Gastrocnemius medialis (tissue), 4 donors: Measurements from ENCODE around the gene SLC18B1. TPM values are rescaled to one million over a fixed set of nuclear protein-coding genes. Genes with fewer than 3 reads are reported as not detected.

Source experiments
- ATAC-seq, 2 donors: fragments of 150-250 bp; one replicate each; pipeline ENCODE4 v1.9.1; 2016
- DNase-seq, 2 donors: peaks; one replicate each; pipeline ENCODE4 v3.0.0-alpha.2; 2019
- H3K27ac ChIP-seq, 4 donors: fragments of 200-600 bp; sonication (generic); 1 replicate in 1 of 4; 2 replicates in 3 of 4; pipeline ENCODE4 v1.5.1; 2016 to 2018; ENCODE audit warnings: mild to moderate bottlenecking in 2 of 4, moderate library complexity in 1 of 4
- H3K27me3 ChIP-seq, 3 donors: fragments of 200-600 bp; sonication (generic) in 2 of 3; 1 replicate in 1 of 3; 2 replicates in 2 of 3; pipeline versions ENCODE4 v1.5.1 to v1.6.0; 2016 to 2019; ENCODE audit warnings: mild to moderate bottlenecking in 1 of 3, moderate library complexity in 1 of 3
- H3K36me3 ChIP-seq, 2 donors: fragments of 200-600 bp; sonication (generic) in 1 of 2; one replicate each; pipeline ENCODE4 v1.5.1; 2017 to 2018
- H3K4me1 ChIP-seq, 2 donors: fragments of 200-600 bp; sonication (generic) in 1 of 2; one replicate each; pipeline ENCODE4 v1.5.1; 2016 to 2017; ENCODE audit warnings: mild to moderate bottlenecking in 2 of 2
- H3K4me3 ChIP-seq, 4 donors: fragments of 200-600 bp; sonication (generic) in 3 of 4; 1 replicate in 1 of 4; 2 replicates in 3 of 4; pipeline ENCODE4 v1.5.1; 2016 to 2019; ENCODE audit warnings: mild to moderate bottlenecking in 2 of 4
- H3K9me3 ChIP-seq, 3 donors: fragments of 200-600 bp; sonication (generic) in 2 of 3; 1 replicate in 1 of 3; 2 replicates in 2 of 3; pipeline ENCODE4 v1.5.1; 2016 to 2019
- CTCF ChIP-seq, 5 experiments: fragments of 450-650 bp in 3 of 5; fragments of 200-600 bp in 2 of 5; sonication (generic) in 2 of 5; IDR thresholded peaks in 4 of 5; conservative IDR thresholded peaks in 1 of 5; 1 replicate in 4 of 5; 2 replicates in 1 of 5; pipeline ENCODE4 v1.5.1; 2016 to 2019; ENCODE audit warnings: antibody characterized with exemption in 5 of 5, mild to moderate bottlenecking in 3 of 5, moderate library complexity in 3 of 5
- POLR2A ChIP-seq, 2 donors: fragments of 450-650 bp; IDR thresholded peaks; one replicate each; pipeline ENCODE4 v1.6.1; 2017; ENCODE audit warnings: antibody characterized with exemption in 2 of 2, mild to moderate bottlenecking in 2 of 2, moderate library complexity in 2 of 2
- in situ Hi-C, 4 donors: fragments of 200-750 bp; cut with MboI; loops; one replicate each; pipeline versions ENCODE4 v1.15.0 to v1.8.0; 2017; ENCODE audit warnings: low sequenced_read_pairs in 4 of 4
- intact Hi-C: fragments of 100-400 bp; cut with DNase I; formaldehyde crosslinking; loops from one replicate; pipeline ENCODE4 v1.15.1; 2023; ENCODE audit warnings: low total_unique reads
- total RNA-seq, 4 donors: library from RNA; depleted of rRNA; stranded (reverse); fragments of >200 nt; gene quantifications; one replicate each; pipeline versions ENCODE4 v1.1.0 to v1.2.3, GENCODE V29; 2016

The SLC18B1 gene
- total RNA-seq, 4 donors from 2014 or later: 0.58 to 7.4 (median 1.5) TPM

DNA sequence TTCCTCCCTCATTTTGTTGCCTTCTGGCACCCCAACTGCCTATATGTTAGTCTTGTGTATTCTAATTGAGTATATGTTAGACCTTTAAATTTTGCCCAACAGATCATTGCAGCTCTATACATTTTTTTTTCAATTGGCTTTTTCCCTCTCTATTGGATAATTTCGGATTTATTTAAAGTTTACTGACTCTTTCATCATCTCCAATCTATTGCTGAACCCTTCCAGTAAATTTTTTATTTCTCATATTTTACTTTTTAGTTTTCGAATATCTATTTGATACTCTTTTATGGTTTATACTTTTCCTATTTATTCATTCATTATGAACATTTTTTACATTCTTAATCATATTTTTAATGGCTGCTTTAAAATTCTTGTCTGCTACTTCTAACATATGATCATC, 7.1 kb upstream of the SLC18B1 start:
- no peak for TF ChIP-seq POLR2A (IDR thresholded peaks at IDR 0.05)
- TF ChIP-seq CTCF (IDR thresholded peaks at IDR 0.05 in 4 of 5, conservative IDR thresholded peaks at IDR 0.05 in 1 of 5): no peak
- Histone ChIP-seq H3K9me3 (no peaks in the 10 kb centered on the region), H3K27ac (no peak overlapping the region), H3K4me1 (no peaks in the 10 kb centered on the region), H3K4me3 (no peak overlapping the region), H3K27me3 (no peaks in the 10 kb centered on the region), H3K36me3 (no peaks in the 10 kb centered on the region)
- no peak for ATAC-seq
- intact Hi-C loops: no loop called here
- in situ Hi-C loops: loop anchor here in 2 of 4 donors (25.0 kb wide), 2 partner anchors 293 to 1257 kb away; partner anchors contain the start of genes SLC2A12 (in 1 of the 2) and STX7 (in 1 of the 2)
- no peak for DNase-seq

GRCh38 chr6:132804251-132804650, 5.8 kb upstream of the SLC18B1 start:
- Histone ChIP-seq H3K9me3 (no peaks in the 10 kb centered on the region), H3K4me3 (no peak overlapping the region), H3K27ac (no peak overlapping the region), H3K36me3 (no peaks in the 10 kb centered on the region), H3K27me3 (no peaks in the 10 kb centered on the region), H3K4me1 (no peaks in the 10 kb centered on the region)
- DNase-seq (no peak), ATAC-seq (no peak)
- TF ChIP-seq POLR2A (IDR thresholded peaks at IDR 0.05) (no peak), CTCF (IDR thresholded peaks at IDR 0.05 in 4 of 5, conservative IDR thresholded peaks at IDR 0.05 in 1 of 5) (no peak)
- intact Hi-C loops (no loop called here), in situ Hi-C loops (loop anchor here in 2 of 4 donors (25.0 kb wide), 2 partner anchors 292 to 1258 kb away; partner anchors contain the start of genes SLC2A12 (in 1 of the 2) and STX7 (in 1 of the 2))

DNA sequence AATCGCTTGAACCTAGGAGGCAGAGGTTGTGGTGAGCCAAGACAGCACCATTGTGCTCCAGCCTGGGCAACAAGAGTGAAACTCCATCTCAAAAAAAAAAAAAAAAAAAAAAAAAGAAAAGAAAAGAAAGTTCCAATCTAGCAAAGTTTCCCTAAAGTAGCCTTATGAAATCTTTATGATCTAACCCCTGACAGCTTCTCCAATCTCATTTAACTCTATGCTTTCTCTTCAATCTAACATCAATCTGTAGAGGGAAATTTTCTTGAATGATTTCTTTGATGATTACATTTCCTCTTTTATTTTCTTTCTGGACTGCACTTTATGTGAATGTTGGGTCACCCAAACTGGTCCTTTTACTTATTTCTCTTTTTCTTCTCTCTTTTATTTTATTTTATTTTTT, 2.2 kb upstream of the SLC18B1 start:
- peaks cover 6 to 7% of the 10 kb centered on the region in 2 donors for H3K4me1 ChIP-seq
- H3K36me3 ChIP-seq: no peaks in the 10 kb centered on the region
- ATAC-seq (no peak), DNase-seq (no peak)
- H3K9me3 ChIP-seq: no peaks in the 10 kb centered on the region
- no peak overlapping the region for H3K4me3 ChIP-seq
- TF ChIP-seq CTCF (IDR thresholded peaks at IDR 0.05 in 4 of 5, conservative IDR thresholded peaks at IDR 0.05 in 1 of 5): no peak
- TF ChIP-seq POLR2A (IDR thresholded peaks at IDR 0.05): no peak
- in situ Hi-C loops: loop anchor here in 2 of 4 donors (25.0 kb wide), 2 partner anchors 288 to 1262 kb away; partner anchors contain the start of genes SLC2A12 (in 1 of the 2) and STX7 (in 1 of the 2)
- intact Hi-C loops: no loop called here
- no peaks in the 10 kb centered on the region for H3K27me3 ChIP-seq
- H3K27ac ChIP-seq: no peak overlapping the region

DNA sequence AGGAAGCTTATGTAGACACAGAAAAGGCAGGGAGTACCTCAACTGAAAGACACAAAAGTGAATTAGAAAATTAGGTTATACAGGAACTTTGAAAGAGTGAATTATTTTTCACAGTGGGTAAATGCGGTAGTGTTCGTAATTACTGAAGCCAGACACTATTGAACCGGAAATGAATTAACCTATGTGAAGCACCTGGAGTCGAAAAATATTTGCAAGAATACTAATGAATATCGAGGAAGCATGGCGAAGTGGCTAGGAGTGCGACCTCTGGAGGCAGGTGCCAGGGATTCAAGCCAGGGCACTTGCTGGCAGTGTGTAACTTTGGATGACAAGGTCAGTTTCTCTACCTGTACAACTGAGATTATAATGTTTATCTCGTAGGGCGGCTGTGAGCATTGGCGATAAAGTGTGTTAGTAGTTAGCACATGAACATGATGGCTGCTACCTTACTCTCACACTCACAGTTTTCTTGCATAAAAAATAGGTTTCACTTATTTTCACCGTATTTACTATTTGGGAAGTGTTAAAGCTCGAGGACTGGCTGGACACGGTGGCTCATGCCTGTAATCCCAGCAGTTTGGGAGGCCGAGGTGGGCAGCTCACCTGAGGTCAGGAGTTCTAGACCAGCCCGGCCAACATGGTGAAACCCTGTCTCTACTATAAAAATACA, 567 bp upstream of the SLC18B1 start:
- intact Hi-C loops: loop anchor here (2.0 kb wide), 2 partner anchors 16 to 268 kb away; partner anchors contain the start of gene RPS12

More for the DNA sequence above, 567 bp upstream of the SLC18B1 start:
- Histone ChIP-seq H3K4me3 (peak overlapping the region; percentile 65 to 82 (median 71)), H3K36me3 (no peaks in the 10 kb centered on the region), H3K9me3 (no peaks in the 10 kb centered on the region), H3K4me1 (peaks cover 6 to 7% of the 10 kb centered on the region in 2 donors), H3K27me3 (no peaks in the 10 kb centered on the region), H3K27ac (no peak overlapping the region)
- DNase-seq: peak; percentile 56 to 75
- TF ChIP-seq POLR2A (IDR thresholded peaks at IDR 0.05) (no peak), CTCF (IDR thresholded peaks at IDR 0.05 in 4 of 5, conservative IDR thresholded peaks at IDR 0.05 in 1 of 5) (peak; percentile 16 to 77 (median 54))
- ATAC-seq: peak; percentile 90
- in situ Hi-C loops: loop anchor here in 1 of 4 donors (25.0 kb wide), 1 partner anchor 262 kb away; the partner anchor contains the start of gene TAAR9
